WI38 (cell line): ENCODE results near the gene THG1L.
A peak's percentile ranks its signal among the peaks of the same experiment; 100 is the strongest.
"Not testable (repeated sequence)": the region's sequence is repeated elsewhere in the genome, so short reads cannot be mapped to it uniquely, and the experiment has no call there.

Source experiments
- H3K4me3 ChIP-seq: 2 replicates; pipeline ENCODE4 v1.5.1; 2011; ENCODE audit warnings: low read depth, mild to moderate bottlenecking, control low read depth, low read length
- TF ChIP-seq, protein P1 (sequence below): IDR thresholded peaks from 2 replicates; pipeline ENCODE4 v1.5.1; 2012; ENCODE audit warnings: low read depth, mild to moderate bottlenecking, control low read depth, low read length

Gene THG1L

DNA sequence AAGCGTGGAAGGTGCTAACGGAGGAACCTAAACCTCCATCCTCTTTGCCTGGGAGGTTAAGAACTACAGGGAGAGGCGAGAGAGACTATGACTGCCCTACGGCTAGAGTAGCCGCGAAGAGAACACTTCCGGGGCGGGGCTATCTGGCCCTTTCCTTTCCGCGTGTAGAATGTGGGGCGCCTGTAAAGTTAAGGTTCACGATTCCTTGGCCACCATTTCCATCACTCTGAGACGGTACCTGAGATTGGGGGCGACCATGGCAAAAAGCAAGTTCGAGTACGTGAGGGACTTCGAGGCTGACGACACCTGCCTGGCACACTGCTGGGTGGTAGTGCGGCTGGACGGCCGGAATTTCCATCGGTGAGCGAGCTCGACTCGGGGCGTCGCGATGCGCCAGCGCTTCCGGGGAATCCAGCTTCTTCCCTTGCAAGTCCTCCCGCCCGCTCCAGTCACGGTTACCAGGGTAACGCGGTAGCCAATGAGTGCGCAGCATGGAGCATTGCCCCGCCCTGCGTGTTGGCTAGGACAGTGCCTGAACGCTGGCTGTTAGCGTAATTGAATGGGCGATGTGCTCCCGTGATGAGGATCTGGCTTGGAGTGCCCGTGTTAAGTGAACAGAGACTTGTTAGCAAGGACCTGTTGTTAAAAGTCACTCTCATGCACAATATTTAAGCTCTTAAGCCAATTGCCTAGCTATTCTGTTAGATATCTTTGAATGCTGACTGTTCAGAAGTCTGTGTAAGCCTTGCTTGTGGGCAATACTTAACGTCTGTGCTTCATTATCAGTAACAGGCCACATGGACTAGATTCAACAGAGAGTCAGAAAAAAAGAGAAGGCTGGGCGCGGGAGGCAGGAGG, at the start of gene THG1L:
TSS of gene THG1L (plus strand) at position 149 of the 858 bp plus-strand sequence. CDS start at position 170, 21 bp downstream.
- TF ChIP-seq, protein P1, sequence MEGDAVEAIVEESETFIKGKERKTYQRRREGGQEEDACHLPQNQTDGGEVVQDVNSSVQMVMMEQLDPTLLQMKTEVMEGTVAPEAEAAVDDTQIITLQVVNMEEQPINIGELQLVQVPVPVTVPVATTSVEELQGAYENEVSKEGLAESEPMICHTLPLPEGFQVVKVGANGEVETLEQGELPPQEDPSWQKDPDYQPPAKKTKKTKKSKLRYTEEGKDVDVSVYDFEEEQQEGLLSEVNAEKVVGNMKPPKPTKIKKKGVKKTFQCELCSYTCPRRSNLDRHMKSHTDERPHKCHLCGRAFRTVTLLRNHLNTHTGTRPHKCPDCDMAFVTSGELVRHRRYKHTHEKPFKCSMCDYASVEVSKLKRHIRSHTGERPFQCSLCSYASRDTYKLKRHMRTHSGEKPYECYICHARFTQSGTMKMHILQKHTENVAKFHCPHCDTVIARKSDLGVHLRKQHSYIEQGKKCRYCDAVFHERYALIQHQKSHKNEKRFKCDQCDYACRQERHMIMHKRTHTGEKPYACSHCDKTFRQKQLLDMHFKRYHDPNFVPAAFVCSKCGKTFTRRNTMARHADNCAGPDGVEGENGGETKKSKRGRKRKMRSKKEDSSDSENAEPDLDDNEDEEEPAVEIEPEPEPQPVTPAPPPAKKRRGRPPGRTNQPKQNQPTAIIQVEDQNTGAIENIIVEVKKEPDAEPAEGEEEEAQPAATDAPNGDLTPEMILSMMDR: no peak
- H3K4me3 ChIP-seq: peak within 1 kb of the TSS; percentile 63

DNA sequence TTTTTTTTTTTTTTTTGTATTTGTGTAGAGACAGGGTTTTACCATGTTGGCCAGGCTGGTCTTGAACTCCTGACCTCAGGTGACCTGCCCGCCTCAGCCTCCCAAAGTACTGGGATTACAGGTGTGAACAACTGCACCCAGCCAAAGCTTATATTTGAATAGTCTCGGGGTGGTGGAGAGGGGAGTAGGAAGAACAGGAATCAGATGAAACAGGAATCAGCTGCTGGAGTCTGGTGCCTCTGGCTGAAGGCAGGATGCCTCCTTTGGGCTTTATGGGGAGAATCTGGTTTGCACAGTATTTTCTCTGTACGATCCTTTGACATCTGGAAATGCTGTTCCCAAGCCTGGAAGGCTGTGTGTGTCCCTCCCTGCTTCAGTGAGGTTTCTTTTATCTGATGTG, 49.0 kb upstream of the THG1L start:
- no peak overlapping the region for H3K4me3 ChIP-seq
- TF ChIP-seq, protein P1: no peak

DNA sequence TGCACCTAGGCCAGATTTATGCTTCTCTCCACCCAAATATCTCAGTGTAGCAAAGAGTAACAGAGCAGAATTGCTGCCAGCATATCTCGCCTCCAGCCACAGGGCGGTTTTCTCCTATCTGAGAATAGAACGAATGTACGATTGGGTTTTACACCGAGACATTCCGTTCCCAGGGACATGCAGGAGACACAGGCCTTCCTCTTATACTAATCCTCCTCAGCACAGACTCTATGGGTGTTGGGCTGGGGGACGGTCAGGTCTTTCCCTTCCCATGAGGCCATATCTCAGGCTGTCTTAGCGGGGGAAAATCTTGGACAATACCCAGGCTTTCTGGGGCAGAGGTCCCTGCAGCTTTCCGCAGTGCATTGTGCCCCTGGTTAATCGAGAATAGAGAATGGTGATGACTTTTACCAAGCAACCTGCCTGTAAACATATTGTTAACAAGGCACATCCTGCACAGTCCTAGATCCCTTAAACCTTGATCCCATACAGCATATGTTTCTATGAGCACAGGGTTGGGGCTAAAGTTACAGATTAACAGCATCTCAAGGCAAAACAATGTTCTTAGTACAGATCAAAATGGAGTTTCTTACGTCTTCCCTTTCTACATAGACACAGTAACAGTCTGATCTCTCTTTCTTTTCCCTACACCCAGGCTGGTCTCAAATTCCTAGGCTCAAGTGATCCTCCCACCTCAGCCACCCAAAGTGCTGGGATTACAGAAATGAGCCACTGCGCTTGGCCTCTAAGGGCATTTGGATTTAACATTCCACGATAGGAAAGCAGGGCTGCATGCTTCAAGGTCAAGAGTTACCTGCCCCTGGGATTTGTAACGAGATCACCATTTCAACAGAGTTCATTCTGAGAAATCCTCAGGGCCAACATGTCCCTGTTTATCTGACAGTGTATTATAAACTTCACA, 44.7 kb upstream of the THG1L start:
- not testable (repeated sequence) for H3K4me3 ChIP-seq

DNA sequence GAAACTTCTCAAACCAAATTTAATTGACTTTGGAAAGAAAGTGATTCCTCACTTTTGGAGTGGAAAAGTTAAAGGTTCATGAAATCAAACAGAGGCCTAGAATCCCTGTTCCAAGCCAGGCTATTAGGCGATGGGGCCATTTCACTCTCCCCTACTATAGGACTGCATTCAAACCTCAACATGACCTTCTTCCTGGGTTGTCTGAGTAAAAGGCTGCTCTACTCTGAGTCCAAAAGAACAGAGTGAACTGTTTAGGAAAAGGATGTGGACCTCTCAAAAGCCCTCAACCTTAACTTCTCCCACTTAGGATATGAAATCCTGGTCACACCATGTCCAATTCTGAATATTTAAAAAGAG, 44.0 kb upstream of the THG1L start:
- TF ChIP-seq, protein P1: no peak

DNA sequence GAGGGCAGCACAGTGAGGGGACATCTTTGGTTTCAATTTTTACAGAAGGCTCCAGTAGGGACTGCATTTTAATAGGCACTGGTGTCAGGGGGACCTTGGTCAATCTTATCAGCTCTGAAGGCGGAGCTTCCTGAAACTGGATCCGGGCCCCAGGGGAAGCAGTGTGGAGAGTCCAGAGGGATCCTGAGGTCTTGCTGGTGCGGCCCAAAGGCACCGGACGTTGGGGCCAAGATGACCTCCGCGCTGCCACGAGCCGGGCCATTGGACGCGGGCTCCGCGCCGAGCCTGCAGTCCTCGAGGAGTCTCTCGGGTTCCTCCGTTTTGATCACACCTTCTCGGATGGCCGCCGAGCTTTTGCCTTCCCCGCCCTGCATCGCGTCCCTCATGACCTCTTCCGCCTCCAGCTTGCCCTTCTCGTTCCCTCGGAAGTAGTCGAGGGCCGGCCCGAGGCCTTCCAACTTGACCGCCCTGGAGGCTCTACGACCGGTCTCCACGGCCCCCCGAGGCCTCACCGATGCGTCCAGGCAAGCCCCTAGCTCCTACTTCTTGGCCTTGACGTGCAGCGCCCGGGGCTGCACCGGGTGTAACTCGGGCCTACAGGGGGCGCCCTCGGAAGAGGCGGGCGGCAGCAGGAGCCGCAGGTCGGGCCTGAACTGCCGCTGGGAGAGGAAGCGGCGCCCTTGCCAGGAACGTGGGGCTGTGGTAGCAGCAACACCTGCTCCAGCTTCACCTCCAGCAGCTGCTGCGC, 41.1 kb upstream of the THG1L start:
- TF ChIP-seq, protein P1: no peak
- no peak overlapping the region for H3K4me3 ChIP-seq

More for the DNA sequence above, 44.0 kb upstream of the THG1L start:
- no peak overlapping the region for H3K4me3 ChIP-seq

DNA sequence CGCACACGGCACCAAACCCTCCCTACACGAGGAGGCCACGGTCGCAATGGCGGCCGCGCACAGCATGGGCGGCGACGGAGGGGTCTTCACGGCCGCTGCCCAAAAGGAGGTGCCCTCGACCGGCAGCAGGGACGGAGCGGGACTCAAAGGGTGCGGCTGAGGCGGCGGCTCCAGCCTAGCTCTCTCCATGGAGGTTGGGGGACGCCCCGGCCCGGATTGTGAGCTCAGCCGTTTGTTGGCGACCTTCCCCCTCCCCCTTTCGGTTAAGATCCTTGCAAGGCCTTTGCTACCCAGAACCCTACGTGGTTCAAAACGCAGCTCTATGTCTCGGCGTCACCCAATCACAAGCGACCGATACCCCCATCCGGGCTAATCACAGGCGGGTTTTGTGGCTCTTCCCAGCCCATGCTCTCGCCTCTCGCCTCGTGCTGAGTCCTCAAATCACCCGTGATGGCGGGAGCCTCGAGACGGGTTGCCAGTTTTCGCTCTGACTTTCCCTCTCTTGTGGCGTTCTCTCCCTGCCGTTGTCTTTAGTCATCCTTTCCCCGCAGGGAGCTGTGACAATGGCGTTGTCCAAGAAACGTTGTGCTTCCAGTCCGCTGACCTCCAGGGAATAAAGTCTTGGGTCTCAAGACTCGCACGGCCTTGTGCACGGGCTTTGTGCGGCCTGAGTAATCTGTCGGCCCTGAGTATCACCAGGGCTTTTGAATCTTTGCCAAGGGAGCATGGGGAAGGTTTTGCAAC, 40.4 kb upstream of the THG1L start:
- H3K4me3 ChIP-seq: no peak overlapping the region
- TF ChIP-seq, protein P1: no peak

DNA sequence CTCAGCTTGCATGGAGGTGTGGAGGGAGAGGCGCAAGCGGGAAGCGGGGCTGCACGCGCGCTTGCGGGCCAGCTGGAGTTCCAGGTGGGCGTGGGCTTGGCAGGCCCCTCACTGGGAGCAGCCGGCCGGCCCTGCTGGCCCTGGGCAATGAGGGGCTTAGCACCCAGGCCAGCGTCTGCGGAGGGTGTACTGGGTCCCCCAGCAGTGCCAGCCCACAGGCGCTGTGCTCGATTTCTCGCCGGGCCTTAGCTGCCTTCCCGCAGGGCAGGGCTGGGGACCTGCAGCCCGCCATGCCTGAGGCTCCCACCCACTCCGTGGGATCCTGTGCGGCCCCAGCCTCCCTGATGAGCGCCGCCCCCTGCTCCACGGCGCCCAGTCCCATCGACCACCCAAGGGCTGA, 37.4 kb upstream of the THG1L start:
- H3K4me3 ChIP-seq: not testable (repeated sequence)

DNA sequence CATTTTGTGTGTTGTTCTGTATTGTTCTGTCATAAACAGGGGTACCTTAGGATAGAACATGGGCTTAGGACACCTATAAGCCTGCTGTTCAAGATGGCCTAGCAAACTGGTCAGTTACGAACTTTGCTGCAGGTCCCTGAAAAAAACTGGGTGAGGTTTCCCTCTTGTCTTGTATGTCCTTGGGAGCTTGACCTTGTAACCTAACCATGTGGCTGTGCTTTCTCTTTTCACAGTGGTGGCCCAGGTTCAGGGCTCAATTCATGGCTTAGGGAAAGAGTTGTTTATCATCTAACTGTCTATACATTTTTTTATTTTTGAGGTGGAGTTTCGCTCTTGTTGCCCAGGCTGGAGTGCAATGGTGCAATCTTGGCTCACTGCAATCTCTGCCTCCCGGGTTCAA, 35.1 kb upstream of the THG1L start:
- H3K4me3 ChIP-seq: not testable (repeated sequence)

DNA sequence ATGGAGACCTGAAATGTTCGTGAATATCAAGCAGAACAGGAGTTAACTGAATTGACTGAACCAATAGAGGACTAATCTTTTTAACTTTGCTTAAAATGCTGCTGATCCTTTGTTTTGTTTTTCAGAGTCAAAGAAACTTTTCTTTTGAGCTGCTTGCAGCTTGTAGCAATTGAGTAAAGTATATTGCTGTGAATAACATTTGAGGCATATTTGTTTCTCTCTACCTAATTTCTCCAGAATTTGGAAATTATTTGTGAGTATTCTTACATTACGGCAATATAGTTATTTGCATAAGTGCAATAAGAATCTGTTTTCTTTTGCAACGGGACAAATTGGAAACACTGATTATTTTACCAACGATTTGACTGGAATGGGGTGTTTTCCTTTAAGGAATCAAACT, 32.5 kb upstream of the THG1L start:
- H3K4me3 ChIP-seq: not testable (repeated sequence)
